GM12865 (cell line): Measurements from ENCODE around the gene UQCRQ.

ENCODE experiments used
- DNase-seq: peaks from one replicate; pipeline ENCODE4 v3.0.0; 2010; ENCODE audit warnings: low read depth
- H3K4me3 ChIP-seq: 2 replicates; pipeline ENCODE4 v1.5.1; 2011; ENCODE audit warnings: mild to moderate bottlenecking, low read depth, low read length, control low read depth
- TF ChIP-seq, protein P1 (sequence below): IDR thresholded peaks from 2 replicates; pipeline ENCODE4 v1.5.1; 2011; ENCODE audit warnings: low read length, control low read depth, low read depth, inconsistent platforms; ENCODE audit not compliant: insufficient read depth; ENCODE audit errors: missing control alignments

The UQCRQ gene

DNA sequence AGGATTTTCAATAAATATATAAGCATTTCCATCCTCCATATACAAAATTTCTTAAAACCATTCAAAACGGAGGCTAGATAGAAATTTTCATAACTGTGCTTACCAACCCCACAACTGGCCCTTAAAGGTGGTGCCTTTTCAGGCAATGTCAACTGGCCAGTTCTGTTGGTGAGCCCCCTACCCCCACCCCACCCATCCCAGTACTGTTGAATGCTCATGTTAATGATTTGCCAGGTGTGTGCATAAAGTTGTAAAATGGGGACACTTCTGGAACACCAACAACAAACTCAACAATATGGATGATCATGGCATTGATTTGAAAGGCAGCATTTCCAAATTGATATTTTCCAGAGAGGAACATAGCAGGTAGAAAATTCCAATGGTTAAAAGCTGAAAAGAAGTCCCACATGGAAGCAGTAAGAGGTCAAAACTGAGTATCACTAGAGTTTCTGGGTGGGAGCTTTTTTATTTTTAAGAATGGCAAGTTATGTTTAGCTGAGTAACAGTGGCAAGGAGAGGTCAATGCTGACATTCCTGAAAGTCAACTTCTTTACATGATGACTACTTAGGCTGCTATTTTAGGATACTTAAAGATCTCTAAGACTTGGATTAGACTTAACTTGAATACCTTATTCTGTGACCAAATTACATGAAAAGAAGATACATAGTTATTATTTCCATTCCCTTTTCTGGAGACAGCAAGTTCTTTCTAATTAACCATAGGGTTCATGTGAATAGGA, 9.7 kb downstream of the UQCRQ start:
- TF ChIP-seq, protein P1, sequence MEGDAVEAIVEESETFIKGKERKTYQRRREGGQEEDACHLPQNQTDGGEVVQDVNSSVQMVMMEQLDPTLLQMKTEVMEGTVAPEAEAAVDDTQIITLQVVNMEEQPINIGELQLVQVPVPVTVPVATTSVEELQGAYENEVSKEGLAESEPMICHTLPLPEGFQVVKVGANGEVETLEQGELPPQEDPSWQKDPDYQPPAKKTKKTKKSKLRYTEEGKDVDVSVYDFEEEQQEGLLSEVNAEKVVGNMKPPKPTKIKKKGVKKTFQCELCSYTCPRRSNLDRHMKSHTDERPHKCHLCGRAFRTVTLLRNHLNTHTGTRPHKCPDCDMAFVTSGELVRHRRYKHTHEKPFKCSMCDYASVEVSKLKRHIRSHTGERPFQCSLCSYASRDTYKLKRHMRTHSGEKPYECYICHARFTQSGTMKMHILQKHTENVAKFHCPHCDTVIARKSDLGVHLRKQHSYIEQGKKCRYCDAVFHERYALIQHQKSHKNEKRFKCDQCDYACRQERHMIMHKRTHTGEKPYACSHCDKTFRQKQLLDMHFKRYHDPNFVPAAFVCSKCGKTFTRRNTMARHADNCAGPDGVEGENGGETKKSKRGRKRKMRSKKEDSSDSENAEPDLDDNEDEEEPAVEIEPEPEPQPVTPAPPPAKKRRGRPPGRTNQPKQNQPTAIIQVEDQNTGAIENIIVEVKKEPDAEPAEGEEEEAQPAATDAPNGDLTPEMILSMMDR, result no peak
- no peak for DNase-seq
- H3K4me3 ChIP-seq, result no peak overlapping the region

DNA sequence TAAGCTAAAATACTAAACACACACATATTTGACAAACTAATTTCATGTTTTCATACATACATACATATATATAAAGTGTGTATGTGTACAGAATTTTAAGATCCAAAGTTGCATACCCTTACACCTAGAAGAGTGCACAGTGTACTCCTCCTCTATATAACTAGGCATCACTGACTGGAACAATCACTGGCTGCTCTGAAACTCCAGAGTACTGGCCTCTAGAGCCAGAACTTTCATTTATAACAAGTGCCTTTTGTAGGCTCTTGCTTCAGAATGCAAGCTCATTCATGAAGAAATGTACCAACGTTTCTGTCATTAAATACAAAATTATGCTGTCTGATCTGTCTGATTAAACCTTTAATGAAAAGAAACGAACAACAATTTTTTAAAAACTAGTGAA, 11.0 kb downstream of the UQCRQ start:
- H3K4me3 ChIP-seq, result no peak overlapping the region
- no peak for DNase-seq
- TF ChIP-seq, protein P1, result no peak

DNA sequence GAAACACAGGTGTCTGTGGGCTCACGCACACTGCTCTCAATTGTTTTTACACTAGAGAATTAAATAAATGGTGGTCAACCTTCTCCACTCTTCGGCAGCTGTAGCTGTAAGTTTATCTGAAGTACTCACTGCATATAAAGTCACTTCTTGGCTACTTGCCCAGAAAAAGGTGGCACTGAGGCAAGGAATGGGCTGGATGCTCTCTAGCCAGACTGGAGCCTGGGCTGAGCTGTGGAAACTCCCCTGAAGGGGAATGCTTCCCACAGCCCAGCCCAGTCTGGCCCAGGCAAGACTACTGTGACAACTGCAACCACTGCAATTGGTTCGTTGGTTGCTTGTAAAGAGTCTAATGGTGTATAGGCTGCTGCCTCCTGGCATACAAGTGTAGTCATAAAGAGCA, 11.5 kb downstream of the UQCRQ start:
- TF ChIP-seq, protein P1, result no peak
- no peak overlapping the region for H3K4me3 ChIP-seq
- no peak for DNase-seq

DNA sequence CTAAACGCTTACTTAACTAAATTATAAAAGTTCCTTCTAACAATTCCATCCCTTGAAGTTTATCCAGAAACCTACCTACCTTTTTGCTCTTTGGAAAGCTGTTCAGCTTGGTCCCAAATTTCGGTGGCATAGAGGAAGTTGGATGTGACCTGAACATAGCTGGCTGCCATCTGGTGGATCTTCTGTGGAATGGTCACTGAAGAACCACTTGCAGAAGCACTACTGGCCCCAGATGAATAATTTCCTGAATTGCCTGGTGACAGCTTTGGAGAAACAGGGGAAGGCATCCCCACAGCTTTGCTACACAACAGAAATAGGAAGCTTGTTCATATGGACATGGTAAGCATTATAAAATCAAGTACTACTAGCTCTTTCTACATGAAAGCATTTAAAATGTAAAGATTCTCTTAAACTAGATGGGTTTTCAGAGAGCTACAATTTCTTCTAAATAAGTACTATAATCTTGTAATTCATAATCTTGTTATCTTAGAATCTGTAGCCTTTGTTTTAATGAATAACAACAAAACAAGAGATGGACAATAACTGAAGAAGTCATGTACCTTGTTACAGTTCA, 16.9 kb downstream of the UQCRQ start:
- TF ChIP-seq, protein P1, result peak; percentile 66
- peak; percentile 71 for DNase-seq
- no peak overlapping the region for H3K4me3 ChIP-seq

DNA sequence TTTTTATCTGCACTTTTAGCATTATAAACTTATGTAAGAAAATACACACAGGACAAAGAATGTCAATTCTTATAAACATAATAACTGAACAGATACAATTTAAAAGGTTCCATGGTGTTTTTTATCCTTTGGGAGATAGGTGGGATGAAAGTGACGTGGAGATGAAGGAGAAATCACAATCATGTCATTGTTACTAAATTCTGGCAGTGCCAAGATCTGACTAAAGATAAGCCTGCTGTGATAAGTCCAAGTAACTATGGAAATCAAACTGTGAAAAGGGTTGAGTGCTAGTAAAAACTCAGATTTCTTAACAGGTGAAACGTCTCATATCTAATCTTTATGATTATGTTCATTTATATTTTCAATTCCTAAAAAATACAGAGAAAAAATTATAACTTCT, 18.1 kb downstream of the UQCRQ start:
- DNase-seq, result no peak
- H3K4me3 ChIP-seq, result no peak overlapping the region
- TF ChIP-seq, protein P1, result no peak

DNA sequence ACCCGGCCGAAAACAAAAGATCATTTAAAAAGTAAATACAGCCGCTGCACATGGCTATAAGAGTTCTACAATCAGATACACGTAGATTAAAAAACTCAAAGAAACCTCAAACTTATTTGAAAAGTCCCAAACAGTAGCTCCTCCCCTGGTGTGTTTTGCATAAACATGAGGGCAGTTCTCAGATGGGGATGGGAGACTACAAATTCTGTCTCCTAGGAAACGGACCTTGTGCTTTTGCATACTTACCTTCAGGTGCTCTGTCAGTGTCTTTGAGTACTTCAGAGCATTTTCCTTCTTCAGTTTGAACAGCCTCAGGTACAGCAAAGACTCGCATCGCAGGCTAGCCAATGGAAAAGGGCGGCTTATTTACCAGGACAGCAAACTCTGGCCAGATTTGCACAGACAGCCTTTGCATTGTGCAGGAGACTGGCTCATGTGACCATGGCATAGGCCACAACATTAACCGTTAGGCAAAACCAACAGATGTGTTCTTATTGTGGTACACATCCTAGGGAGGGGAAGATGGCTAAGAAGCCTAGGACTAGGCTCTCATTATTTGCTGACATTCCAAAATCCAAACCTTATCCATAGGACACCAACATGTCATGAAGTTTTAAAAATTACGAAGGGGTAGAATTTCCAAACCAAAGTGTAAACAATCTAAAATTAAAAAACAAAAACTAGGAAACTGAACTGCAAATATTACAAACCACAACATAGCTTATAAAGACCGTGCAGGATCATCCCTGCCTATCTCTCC, 19.8 kb downstream of the UQCRQ start:
- H3K4me3 ChIP-seq, result no peak overlapping the region
- TF ChIP-seq, protein P1, result no peak
- peak; percentile 22 for DNase-seq
